ENCODE results near the gene KRT85. TPM values are rescaled to one million over a fixed set of nuclear protein-coding genes. Genes with fewer than 3 reads are reported as not detected.

The KRT85 gene
- total and polyA plus RNA-seq, 2 donors (not counting 3 experiments of a cell fraction or from before 2014, with no cell fraction given) = not detected

DNA sequence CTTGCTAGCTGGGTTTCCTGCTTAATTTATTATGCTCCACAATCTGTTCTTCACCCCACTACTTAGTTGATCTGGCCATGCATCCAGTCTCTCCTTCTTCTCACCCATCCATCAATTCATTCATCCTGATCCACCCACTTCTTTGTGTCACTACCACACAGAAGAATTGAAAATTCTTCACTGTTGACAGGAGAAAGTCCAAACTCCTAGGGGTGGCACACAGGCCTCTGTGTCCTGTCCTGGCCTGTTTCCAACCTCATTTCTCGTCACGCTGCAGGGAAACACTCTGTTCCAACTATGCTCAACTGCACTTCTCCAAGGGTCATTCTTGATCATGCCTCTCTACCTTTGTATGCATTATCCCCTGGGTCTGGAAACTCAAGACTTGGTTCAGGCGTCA lies 35.4 kb downstream of the KRT85 start:
- TF ChIP-seq, protein P1, sequence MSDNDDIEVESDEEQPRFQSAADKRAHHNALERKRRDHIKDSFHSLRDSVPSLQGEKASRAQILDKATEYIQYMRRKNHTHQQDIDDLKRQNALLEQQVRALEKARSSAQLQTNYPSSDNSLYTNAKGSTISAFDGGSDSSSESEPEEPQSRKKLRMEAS (IDR thresholded peaks at IDR 0.05; ENCODE audit: insufficient read depth, insufficient read length) = no peak
- TF ChIP-seq MYC (IDR thresholded peaks at IDR 0.05; ENCODE audit: low read depth, low read length) (no peak), POLR2AphosphoS5 (IDR thresholded peaks at IDR 0.05; ENCODE audit: insufficient read depth, low read depth, low read length) (no peak), JUN (IDR thresholded peaks at IDR 0.05; ENCODE audit: borderline replicate concordance, insufficient read depth, insufficient read length, low read depth) (no peak), GATA2 (IDR thresholded peaks at IDR 0.05; ENCODE audit: insufficient read depth, insufficient read length, low read depth, low read length) (no peak)
- TF ChIP-seq, protein P2, sequence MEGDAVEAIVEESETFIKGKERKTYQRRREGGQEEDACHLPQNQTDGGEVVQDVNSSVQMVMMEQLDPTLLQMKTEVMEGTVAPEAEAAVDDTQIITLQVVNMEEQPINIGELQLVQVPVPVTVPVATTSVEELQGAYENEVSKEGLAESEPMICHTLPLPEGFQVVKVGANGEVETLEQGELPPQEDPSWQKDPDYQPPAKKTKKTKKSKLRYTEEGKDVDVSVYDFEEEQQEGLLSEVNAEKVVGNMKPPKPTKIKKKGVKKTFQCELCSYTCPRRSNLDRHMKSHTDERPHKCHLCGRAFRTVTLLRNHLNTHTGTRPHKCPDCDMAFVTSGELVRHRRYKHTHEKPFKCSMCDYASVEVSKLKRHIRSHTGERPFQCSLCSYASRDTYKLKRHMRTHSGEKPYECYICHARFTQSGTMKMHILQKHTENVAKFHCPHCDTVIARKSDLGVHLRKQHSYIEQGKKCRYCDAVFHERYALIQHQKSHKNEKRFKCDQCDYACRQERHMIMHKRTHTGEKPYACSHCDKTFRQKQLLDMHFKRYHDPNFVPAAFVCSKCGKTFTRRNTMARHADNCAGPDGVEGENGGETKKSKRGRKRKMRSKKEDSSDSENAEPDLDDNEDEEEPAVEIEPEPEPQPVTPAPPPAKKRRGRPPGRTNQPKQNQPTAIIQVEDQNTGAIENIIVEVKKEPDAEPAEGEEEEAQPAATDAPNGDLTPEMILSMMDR (IDR thresholded peaks at IDR 0.05; ENCODE audit: extremely low read depth in 1 of 2, insufficient read depth in 1 of 2, low read depth in 1 of 2, low read length in 2 of 2) = no peak
- H3K4me3 ChIP-seq (replicated peaks in 1 of 3; ENCODE audit: insufficient read depth in 1 of 3, low read depth in 1 of 3, low read length in 3 of 3) = no peak overlapping the region
- no peak for FAIRE-seq
- BruUV-seq (replicated peaks) = no TSS peak
- no peaks in the 10 kb centered on the region for H3K79me2 ChIP-seq (ENCODE audit: control insufficient read depth, insufficient read depth, low read length)
- intact Hi-C loops (cut with micrococcal nuclease) = loop anchor here (1.0 kb wide), 1 partner anchor 36 kb away; no protein-coding TSS in a partner anchor
- POLR2A ChIA-PET = no interaction called here
- H3K9me3 ChIP-seq (replicated peaks; ENCODE audit: control insufficient read depth, insufficient read depth, low read length) = no peaks in the 10 kb centered on the region
- H3K4me1 ChIP-seq (ENCODE audit: control insufficient read depth, extremely low read depth, insufficient read depth, low read length) = no peaks in the 10 kb centered on the region
- no peak overlapping the region for H3K9ac ChIP-seq (replicated peaks; ENCODE audit: extremely low read depth, insufficient read depth, low read length)
- H3K27me3 ChIP-seq (ENCODE audit: control insufficient read depth in 2 of 2, insufficient read depth in 2 of 2, low read length in 2 of 2) = peaks cover 17 to 20% of the 10 kb centered on the region in 2 experiments
- H3K27ac ChIP-seq (ENCODE audit: insufficient read depth, low read depth, low read length) = no peak overlapping the region
- no peaks in the 10 kb centered on the region for H3K36me3 ChIP-seq (ENCODE audit: control insufficient read depth in 2 of 2, extremely low read depth in 1 of 2, insufficient read depth in 2 of 2, low read length in 2 of 2)
- H3K9me1 ChIP-seq (replicated peaks; ENCODE audit: control insufficient read depth, extremely low read depth, insufficient read depth, low read length) = no peaks in the 10 kb centered on the region
- H4K20me1 ChIP-seq (replicated peaks; ENCODE audit: control insufficient read depth, extremely low read depth, insufficient read depth, low read length) = no peaks in the 10 kb centered on the region
- dilution Hi-C loops (cut with MboI; ENCODE audit: extremely low pct_ligation_motif_present, low sequenced_read_pairs) = no loop called here
- H3K4me2 ChIP-seq (ENCODE audit: insufficient read depth, low read length) = no peak overlapping the region
- no peak overlapping the region for H2AFZ ChIP-seq (ENCODE audit: low read depth, low read length)
- CTCF ChIA-PET = interaction anchor here (0.6 to 1.5 kb wide), 4 partner anchors 53 to 176 kb away, joined by 3 to 4 read pairs (median 3); no protein-coding TSS in a partner anchor
- DNase-seq (ENCODE audit: low read depth, low spot score) = no peak

Measured in endothelial cell of umbilical vein (primary cell).